ENCODE measurements around the gene KBTBD13.

DNA sequence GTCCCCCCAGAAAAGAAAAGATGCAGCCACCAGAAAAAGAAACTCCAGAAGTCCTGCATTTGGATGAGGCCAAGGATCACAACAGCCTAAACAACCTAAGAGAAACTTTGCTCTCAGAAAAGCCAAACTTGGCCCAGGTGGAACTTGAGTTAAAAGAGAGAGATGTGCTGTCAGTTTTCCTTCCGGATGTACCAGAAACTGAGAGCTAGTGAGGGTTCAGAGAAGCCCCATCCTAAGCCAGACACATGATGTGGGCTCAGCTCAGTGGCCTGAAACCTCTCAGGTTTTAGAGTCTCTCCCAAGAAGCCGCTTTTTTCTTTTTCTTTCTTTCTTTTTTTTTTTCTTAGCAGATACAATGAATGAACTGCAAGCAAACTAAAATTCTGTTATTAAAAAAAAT lies 23.6 kb upstream of the KBTBD13 start:
- TF ChIP-seq, protein P1, sequence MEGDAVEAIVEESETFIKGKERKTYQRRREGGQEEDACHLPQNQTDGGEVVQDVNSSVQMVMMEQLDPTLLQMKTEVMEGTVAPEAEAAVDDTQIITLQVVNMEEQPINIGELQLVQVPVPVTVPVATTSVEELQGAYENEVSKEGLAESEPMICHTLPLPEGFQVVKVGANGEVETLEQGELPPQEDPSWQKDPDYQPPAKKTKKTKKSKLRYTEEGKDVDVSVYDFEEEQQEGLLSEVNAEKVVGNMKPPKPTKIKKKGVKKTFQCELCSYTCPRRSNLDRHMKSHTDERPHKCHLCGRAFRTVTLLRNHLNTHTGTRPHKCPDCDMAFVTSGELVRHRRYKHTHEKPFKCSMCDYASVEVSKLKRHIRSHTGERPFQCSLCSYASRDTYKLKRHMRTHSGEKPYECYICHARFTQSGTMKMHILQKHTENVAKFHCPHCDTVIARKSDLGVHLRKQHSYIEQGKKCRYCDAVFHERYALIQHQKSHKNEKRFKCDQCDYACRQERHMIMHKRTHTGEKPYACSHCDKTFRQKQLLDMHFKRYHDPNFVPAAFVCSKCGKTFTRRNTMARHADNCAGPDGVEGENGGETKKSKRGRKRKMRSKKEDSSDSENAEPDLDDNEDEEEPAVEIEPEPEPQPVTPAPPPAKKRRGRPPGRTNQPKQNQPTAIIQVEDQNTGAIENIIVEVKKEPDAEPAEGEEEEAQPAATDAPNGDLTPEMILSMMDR (IDR thresholded peaks at IDR 0.05): no peak
- no peak for TF ChIP-seq POLR2A (IDR thresholded peaks at IDR 0.05)
- TF ChIP-seq EP300 (IDR thresholded peaks at IDR 0.05): no peak
- TF ChIP-seq POLR2AphosphoS5 (IDR thresholded peaks at IDR 0.05): no peak
